GM19240 (cell line): ENCODE measurements around the gene NFIL3.

Source experiments
- DNase-seq: peaks from one replicate; pipeline ENCODE4 v3.0.0; 2011; ENCODE audit warnings: low spot score; ENCODE audit not compliant: insufficient read length

NFIL3 gene

GRCh38 chr9:91422758-91423711 lies 597 bp downstream of the NFIL3 start:
- DNase-seq, result no peak

DNA sequence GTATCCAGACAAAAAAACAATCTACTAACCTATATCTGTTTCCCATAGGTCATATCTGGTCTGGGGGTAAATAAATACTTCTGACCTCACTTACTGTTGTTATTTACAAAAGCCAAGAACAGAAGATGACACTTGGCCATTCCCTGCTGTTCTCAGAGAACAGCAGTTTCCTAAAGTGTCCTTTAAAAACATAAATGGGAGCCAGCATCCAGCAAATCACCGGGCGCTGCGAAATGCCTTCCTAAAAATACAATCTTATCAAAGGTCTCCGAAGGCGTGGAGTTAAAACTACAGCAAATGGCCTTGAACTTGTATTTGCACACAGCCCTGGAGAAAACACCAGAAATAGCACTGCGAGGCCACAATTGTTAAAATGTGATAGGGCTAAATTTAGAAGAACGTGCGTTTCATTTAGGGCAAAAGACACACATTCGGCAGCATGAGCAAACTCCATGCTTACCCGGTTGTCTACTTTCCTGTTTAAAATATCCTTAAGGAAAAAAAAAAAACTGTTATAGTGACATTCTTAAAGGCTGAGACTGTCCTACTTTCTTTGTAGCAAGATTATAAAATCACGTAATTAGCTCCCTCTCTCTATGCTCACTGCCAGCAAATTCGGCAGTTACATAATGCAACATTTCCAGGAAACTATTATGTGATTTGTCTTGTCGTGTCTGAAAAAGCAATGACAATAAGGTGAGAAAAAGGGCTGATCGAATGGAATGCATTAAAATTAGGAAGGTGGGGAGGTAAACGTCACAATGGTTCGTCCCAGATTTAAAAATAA lies 1.5 kb downstream of the NFIL3 start:
- no peak for DNase-seq

GRCh38 chr9:91421128-91421765 lies 2.4 kb downstream of the NFIL3 start:
- DNase-seq, result no peak

DNA sequence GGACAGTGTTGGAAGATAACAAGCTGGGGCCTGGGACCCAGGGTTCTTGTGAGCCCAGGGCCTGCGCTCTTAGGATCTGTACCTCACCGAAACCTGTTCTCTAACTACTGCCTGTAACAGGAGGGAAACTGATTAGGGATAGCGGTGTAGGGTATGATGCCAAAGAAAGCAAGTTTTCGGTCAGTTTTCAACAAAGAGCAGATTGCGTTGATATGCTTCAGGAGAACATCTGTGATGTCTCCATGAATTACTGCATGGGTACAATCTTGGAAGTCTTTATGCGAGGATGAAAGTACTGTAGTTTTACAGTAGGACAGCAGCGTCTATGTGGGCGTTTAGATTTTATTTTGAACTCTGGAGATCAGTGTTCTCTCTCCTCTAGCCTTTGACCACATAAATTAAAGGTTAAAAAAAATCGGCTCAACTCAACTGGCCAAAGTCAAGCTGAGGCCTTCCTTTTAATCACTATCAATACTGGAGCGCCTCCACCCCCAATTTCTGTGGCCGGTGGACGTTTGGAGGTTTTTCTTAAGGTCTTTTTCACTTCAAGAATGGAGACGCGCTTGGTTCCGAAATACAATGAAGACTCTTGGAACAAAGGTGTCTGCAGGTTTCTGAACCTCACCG lies 3.0 kb downstream of the NFIL3 start:
- no peak for DNase-seq

DNA sequence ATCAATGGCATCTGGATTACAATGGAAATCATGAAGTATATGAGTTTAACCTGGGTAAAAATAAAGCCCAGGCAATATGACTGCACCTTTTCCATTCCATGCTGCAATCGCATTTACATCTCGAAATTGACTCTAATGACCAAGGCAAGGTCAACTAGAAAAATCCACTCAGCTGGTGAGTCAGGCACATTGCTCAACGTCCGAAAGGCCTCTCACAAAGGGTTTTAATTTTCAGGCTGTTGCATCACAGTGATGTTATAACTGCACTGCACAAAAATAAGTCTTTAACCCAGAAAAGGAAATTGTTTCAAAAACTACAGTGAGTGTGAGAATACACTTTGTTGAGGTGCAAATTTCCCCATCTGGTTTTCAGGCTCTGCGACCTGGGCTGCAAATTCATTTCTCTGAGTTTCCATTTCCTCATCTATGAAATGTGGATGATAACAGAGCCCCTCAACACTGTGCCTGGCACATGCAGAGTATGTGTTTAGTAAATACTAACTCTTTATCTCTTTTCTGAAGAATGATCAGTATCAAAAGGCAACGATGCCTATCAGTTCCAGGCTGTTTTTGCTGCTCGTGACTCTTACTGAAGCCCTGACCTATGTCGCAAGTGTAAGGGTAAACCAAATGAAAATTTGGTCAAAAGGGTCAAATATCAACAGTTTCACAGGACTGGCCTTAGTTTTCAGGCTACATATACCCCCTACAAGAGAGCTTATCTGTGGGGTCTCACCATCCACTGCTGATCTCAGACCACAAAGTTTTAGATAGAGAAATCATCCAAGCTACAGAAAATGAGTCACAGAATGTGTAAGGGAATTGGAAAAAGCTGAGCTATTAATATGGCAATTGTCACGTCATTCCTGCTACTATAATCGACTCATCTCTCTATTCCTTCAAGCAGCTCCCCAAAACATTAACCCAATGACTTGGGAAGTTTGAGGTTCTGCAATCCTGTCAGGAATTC lies 4.1 kb downstream of the NFIL3 start:
- no peak for DNase-seq

- no peak for DNase-seq
Measured at GRCh38 chr9:91418215-91418610, 5.4 kb downstream of the NFIL3 start.

DNA sequence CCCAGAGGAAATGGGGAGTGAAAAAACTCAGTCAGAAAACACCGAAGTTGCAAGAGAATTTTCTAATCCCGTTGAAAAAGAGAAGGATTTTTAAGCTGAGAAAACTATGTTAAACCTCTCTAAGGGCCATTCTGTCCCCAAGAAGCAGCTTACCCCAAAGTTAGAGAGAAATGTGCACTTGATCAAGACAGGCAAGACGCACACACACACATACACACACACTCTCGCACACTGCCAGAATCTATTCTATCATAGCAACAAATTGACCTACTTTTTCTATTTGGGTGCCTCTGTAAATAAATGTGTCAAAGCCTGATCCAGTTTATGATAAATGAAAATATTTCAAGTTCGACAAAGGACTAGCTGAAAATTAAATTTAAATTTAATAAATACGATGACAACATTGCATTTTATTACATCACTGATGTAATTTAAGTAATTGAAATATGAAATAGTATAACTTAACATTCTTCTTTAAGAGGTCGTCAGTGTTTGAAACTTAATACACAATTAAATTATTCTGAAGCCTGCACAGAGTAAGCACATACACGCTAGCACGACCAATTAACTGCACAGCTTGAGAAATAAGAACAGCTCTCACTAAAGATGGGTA lies 5.9 kb downstream of the NFIL3 start:
- no peak for DNase-seq

GRCh38 chr9:91416096-91416712 lies 7.4 kb downstream of the NFIL3 start:
- DNase-seq, result no peak

- no peak for DNase-seq
Measured at GRCh38 chr9:91415290-91415689, 8.3 kb downstream of the NFIL3 start.

GRCh38 chr9:91412941-91413340 lies 10.7 kb downstream of the NFIL3 start:
- no peak for DNase-seq

GRCh38 chr9:91411096-91411771 lies 12.4 kb downstream of the NFIL3 start:
- no peak for DNase-seq

- no peak for DNase-seq
Measured at GRCh38 chr9:91410161-91410560, 13.5 kb downstream of the NFIL3 start.

GRCh38 chr9:91408475-91408874 lies 15.2 kb downstream of the NFIL3 start:
- DNase-seq, result no peak

GRCh38 chr9:91407580-91408318 lies 15.9 kb downstream of the NFIL3 start:
- no peak for DNase-seq

DNA sequence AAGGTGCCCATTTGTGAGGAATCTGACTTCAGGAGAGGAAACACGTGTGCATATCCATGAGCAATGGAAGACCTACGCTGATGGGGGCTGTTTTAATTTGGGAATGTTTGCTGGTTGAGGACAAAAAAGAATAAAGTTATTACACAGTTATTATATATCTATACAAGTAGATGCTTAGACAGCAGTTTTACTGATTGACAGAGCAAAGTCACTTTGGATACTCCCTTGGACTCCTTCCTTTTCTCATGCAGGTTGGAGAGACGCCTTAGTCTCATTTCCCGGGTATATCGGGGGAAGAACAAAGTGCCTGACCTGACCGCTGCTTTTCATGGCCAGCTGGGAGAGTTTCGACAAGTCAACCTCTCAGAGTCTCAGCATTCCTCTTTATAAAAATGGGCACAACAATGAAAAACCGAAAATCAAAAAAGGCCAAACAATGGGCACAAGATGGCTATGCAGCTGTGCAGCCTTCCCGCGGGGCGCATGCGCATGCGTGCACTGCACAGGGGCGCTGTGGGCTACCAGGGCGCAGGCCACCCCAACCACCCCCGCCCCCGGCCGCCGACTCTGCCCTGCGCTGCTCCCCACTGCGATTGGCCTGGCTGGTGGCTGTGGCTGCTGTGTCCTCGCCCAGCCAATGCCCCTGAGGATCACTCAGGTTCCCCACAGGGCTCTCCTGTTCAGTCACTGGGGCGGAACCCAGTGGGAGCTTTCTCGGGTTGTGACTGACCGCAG lies 18.1 kb downstream of the NFIL3 start:
- DNase-seq, result no peak

GRCh38 chr9:91403665-91404543 lies 19.7 kb downstream of the NFIL3 start:
- DNase-seq, result no peak
